H1 (cell line): ENCODE measurements around the gene VAMP4. TPM values are rescaled to one million over a fixed set of nuclear protein-coding genes. Genes with fewer than 3 reads are reported as not detected.

Source experiments
- CEBPB ChIP-seq: IDR thresholded peaks from 2 replicates; pipeline ENCODE4 v1.6.1; 2012; ENCODE audit warnings: low read depth, low read length
- CHD1 ChIP-seq: IDR thresholded peaks from 2 replicates; pipeline ENCODE4 v1.6.1; 2012; ENCODE audit warnings: low read depth, low read length, improper control_type of control experiment
- CHD7 ChIP-seq: fragments of 300-600 bp; sonication (generic); IDR thresholded peaks from 2 replicates; pipeline ENCODE4 v1.7.1; 2012; ENCODE audit warnings: low read length, moderate library complexity, mild to moderate bottlenecking, inconsistent platforms; ENCODE audit not compliant: insufficient replicate concordance
- GABPA ChIP-seq: IDR thresholded peaks from 2 replicates; pipeline ENCODE4 v1.6.1; 2011; ENCODE audit warnings: mild to moderate bottlenecking, low read length, moderate library complexity, borderline replicate concordance; ENCODE audit not compliant: insufficient read depth
- KDM5A ChIP-seq: fragments of 200-600 bp; IDR thresholded peaks from 2 replicates; pipeline ENCODE4 v1.7.1; 2012; ENCODE audit warnings: mild to moderate bottlenecking, low read length, inconsistent platforms, mixed read lengths
- POU5F1 ChIP-seq: IDR thresholded peaks from 2 replicates; pipeline ENCODE4 v1.6.1; 2011; ENCODE audit warnings: low read depth, mild to moderate bottlenecking, low read length, moderate library complexity
- RAD21 ChIP-seq, 2 experiments: IDR thresholded peaks in 1 of 2; conservative IDR thresholded peaks in 1 of 2; 2 replicates each; pipeline ENCODE4 v1.6.1; 2011; ENCODE audit warnings: low read depth in 2 of 2, low read length in 2 of 2, improper control_type of control experiment in 1 of 2, inconsistent platforms in 1 of 2, mild to moderate bottlenecking in 1 of 2, moderate library complexity in 1 of 2
- SIN3A ChIP-seq, 2 experiments: IDR thresholded peaks in 1 of 2; conservative IDR thresholded peaks in 1 of 2; 2 replicates each; pipeline ENCODE4 v1.6.1; 2011 to 2012; ENCODE audit warnings: low read length in 2 of 2, improper control_type of control experiment in 1 of 2, low read depth in 1 of 2, mild to moderate bottlenecking in 1 of 2
- SIX5 ChIP-seq: IDR thresholded peaks from 2 replicates; pipeline ENCODE4 v1.6.1; 2011; ENCODE audit warnings: mild to moderate bottlenecking, low read depth, low read length
- SRF ChIP-seq: IDR thresholded peaks from 2 replicates; pipeline ENCODE4 v1.6.1; 2011; ENCODE audit warnings: mild to moderate bottlenecking, low read depth, low read length, moderate library complexity
- TAF7 ChIP-seq: optimal IDR thresholded peaks from 2 replicates; pipeline ENCODE3; 2011; ENCODE audit warnings: low read depth, mild to moderate bottlenecking, inconsistent platforms, low read length, moderate library complexity, borderline replicate concordance
- TCF12 ChIP-seq: IDR thresholded peaks from 2 replicates; pipeline ENCODE4 v1.6.1; 2011; ENCODE audit warnings: low read depth, mild to moderate bottlenecking, low read length
- polyA plus RNA-seq, 7 experiments: library from polyadenylated mRNA; depleted of rRNA in 3 of 7; stranded (reverse) in 5 of 7; unstranded in 2 of 7; fragments of >200 nt in 5 of 7; fragments of 200-250 nt in 2 of 7; gene quantifications; 1 replicate in 5 of 7; 2 replicates in 1 of 7; 4 replicates in 1 of 7; pipeline versions ENCODE4 v1.2.1 to v1.2.3, GENCODE V29; 2011 to 2013; ENCODE audit warnings: missing spikeins in 2 of 7, mixed read lengths in 2 of 7
- total RNA-seq: library from RNA; stranded (reverse); fragmentation: NEBNext Ultra II Directional; extraction: Animal tissue kit (Norgen Biotek cat#: 25700); gene quantifications from 2 replicates; pipeline ENCODE4 v1.2.1, GENCODE V29; 2021

The VAMP4 gene
- total and polyA plus RNA-seq, 2 of the 8 experiments (the other 6 are each of a cell fraction or from before 2014, with no cell fraction given) = 1.6 to 13.9 TPM

GRCh38 chr1:171744986-171745385 lies 3.1 kb upstream of the VAMP4 start (continued):
- no peak for TF ChIP-seq CHD7
- no peak for TF ChIP-seq KDM5A
- no peak for TF ChIP-seq GABPA
- TF ChIP-seq CEBPB = no peak
- TF ChIP-seq SIN3A (conservative IDR thresholded peaks at IDR 0.05 in 1 of 2, IDR thresholded peaks at IDR 0.05 in 1 of 2; ENCODE audit: low read depth in 1 of 2, low read length in 2 of 2) = no peak
- TF ChIP-seq POU5F1 = no peak
- no peak for TF ChIP-seq SRF
- no peak for TF ChIP-seq TAF7
- no peak for TF ChIP-seq RAD21 (IDR thresholded peaks at IDR 0.05 in 1 of 2, conservative IDR thresholded peaks at IDR 0.05 in 1 of 2; ENCODE audit: low read depth in 2 of 2, low read length in 2 of 2)
- TF ChIP-seq CHD1 = no peak
- TF ChIP-seq TCF12 = no peak
- TF ChIP-seq SIX5 = no peak
